HG02571 (cell line): ENCODE data around the gene MFAP3.
A peak's percentile ranks its signal among the peaks of the same experiment; 100 is the strongest.
"Not testable (repeated sequence)": the region's sequence is repeated elsewhere in the genome, so short reads cannot be mapped to it uniquely, and the experiment has no call there.

ENCODE experiments used
- ATAC-seq: cut with Tn5 transposase; IDR thresholded peaks from one replicate; pipeline ENCODE4 v1.9.1; 2021; ENCODE audit warnings: mild to moderate bottlenecking, moderate library complexity; ENCODE audit not compliant: unreplicated experiment

MFAP3 gene

GRCh38 chr5:154038707-154039457 is at the start of gene MFAP3, which contains the start of gene FAM114A2:
Gene MFAP3 (plus strand): TSS chr5:154038967. CDS start chr5:154049723, 10,756 bp downstream.
Gene FAM114A2 (minus strand): TSS chr5:154038910. CDS start chr5:154034953, 3,957 bp downstream.
- ATAC-seq: peak; percentile 97

DNA sequence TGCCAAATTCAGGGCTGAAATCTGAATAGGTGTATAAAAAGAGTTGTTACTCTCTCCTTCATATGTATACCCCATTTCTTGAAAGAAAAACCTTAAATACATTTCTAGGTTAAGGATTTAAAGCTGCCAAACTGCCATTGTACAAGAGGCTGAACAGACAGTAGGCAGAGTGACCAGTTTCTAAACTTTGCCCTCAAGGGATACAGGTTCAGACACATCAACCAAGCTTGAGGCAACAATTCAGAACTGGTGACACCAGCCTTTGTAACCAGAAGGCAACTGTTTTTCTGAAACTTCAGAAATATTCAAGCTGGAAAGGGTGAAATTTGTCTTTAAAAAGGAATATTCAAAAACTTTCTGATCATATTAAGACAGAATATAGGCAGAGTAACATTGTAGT is 47.6 kb upstream of the MFAP3 start:
- no peak for ATAC-seq

DNA sequence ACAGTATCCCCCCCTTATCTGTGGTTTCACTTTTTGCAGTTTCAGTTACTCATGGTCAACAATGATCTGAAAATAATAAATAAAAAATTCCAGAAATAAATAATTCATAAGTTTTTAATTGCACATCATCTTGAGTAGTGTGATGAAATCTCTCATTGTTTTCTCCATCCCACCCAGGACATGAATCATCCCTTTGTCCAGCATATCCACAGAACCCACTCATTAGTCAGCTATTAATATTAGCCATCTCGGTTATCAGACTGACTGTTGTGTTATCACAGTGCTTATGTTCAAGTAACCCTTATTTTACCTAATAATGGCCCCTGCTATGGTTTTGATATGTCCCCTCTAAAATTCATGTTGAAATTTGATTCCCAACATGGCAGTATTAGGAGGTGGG is 40.8 kb upstream of the MFAP3 start:
- ATAC-seq: no peak

GRCh38 chr5:153998768-153999167 is 40.0 kb upstream of the MFAP3 start:
- no peak for ATAC-seq

GRCh38 chr5:153999995-154000394 is 38.8 kb upstream of the MFAP3 start:
- no peak for ATAC-seq

- ATAC-seq: no peak
These were observed 38.1 kb upstream of the MFAP3 start for GRCh38 chr5:154000703-154001102.

- no peak for ATAC-seq
These were observed 36.7 kb upstream of the MFAP3 start for GRCh38 chr5:154002093-154002492.

DNA sequence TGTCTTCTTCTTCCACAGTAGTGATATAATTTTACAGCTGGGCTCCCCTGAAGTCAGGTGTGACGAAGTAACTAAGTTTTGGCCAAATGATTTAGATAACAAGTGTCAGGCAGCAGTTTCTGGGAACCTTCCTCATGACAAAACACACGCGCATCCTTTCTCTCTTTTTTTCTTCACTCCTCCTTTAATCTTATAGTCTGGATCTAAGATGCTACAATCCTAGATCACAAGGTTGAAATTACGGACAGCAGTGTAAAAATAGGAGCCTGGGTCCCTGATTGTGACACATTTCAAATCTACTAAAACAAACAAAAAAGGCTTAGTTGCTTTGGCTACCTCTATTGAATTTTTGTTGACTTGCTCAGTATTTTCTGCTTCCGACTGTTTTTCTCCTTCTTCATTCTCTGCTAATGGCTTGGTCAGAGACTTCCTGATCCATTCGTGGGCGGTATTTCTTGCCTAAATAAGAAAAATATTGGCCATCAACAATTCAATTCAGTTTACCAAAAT is 36.2 kb upstream of the MFAP3 start:
- no peak for ATAC-seq

- ATAC-seq: peak; percentile 69
These were observed 33.1 kb upstream of the MFAP3 start for GRCh38 chr5:154005648-154006047.

GRCh38 chr5:154010660-154011059 is 28.1 kb upstream of the MFAP3 start:
- ATAC-seq: no peak

- ATAC-seq: no peak
These were observed 23.6 kb upstream of the MFAP3 start for GRCh38 chr5:154015071-154015693.

- ATAC-seq: not testable (repeated sequence)
These were observed 19.8 kb upstream of the MFAP3 start for GRCh38 chr5:154018919-154019318.

GRCh38 chr5:154025951-154026350 is 12.8 kb upstream of the MFAP3 start:
- ATAC-seq: no peak

GRCh38 chr5:154031937-154032489 is 6.8 kb upstream of the MFAP3 start:
- no peak for ATAC-seq

GRCh38 chr5:154034944-154035343 is 3.8 kb upstream of the MFAP3 start:
- no peak for ATAC-seq

GRCh38 chr5:154038261-154038706 is 483 bp upstream of the MFAP3 start:
- ATAC-seq: peak; percentile 61

DNA sequence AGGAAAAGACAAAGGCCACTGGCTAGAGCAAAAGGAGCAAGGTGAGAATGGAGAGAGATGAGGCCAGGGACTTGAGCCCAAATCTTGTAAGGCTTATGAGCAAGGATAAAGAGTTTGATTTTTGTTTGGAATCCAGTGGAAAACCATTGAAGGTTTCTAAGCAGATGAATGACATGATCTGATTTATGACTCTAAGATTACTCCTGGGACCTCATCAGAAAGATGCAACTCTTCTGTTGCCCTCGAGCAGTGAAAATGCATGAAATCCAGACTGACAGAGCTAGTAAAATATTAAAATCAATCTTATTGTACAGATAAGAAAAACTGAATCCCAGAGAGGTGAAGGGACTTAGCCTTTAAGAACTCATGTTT is 677 bp downstream of the MFAP3 start:
- no peak for ATAC-seq

GRCh38 chr5:154042766-154043165 is 4.0 kb downstream of the MFAP3 start:
- no peak for ATAC-seq

DNA sequence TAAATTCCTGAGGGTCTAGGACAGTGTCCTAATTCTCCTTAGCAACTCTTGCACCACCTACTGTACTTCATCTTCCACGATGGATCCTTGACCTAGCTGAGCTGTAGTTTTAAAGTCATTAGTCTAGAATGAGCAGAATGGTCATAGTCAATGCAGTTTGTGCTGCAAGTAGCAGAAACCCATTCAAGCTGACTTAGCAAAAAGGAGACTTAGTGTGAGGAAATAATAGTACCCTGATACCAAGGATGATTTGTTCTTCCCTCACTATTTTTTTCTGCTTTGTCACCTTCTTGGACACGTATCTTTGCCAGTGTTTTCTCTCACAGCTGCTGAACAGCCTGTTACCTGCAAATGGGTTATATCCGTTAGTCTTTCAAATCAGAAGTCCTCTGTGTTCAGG is 5.3 kb downstream of the MFAP3 start:
- no peak for ATAC-seq

GRCh38 chr5:154044581-154044980 is 5.8 kb downstream of the MFAP3 start:
- no peak for ATAC-seq

- no peak for ATAC-seq
These were observed 7.7 kb downstream of the MFAP3 start for GRCh38 chr5:154046486-154046885.

DNA sequence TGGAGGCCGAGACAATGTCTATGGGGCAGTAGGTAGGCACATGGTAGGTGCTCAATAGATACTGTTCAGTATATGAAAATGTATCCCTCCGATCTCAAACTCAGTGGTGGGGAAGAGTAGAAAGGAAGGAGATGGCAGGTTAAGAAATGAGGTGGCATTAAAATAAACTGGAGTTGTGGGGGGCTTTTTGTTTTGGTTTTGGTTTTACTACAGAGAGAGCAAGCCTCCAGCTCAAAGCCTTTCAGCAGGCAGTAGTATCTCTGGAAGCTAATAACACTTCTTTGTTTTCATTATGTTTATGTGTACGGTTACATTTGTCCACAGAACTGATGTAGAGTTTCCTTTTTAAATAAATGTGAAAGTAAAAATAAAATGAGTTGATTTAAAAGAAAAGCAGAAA is 8.6 kb downstream of the MFAP3 start:
- ATAC-seq: no peak
